Activated CD4-positive, alpha-beta memory T cell treated with anti-CD3 and anti-CD28 coated beads for 36 hours (primary cell): Measurements from ENCODE around the gene C1orf50. TPM values are rescaled to one million over a fixed set of nuclear protein-coding genes. Genes with fewer than 3 reads are reported as not detected.

Experiments used
- CTCF ChIA-PET: fragments of 350-600 bp; sonication (Branson Sonifier 250); formaldehyde crosslinking; loops from one replicate; lab custom pipeline; 2021; ENCODE audit warnings: antibody characterized with exemption, inconsistent platforms; lab: Charles Lee
- POLR2A ChIA-PET: fragments of 350-600 bp; sonication (Branson Sonifier 250); formaldehyde crosslinking; loops from one replicate; lab custom pipeline; 2021; ENCODE audit warnings: antibody characterized with exemption; lab: Charles Lee
- DNase-seq: peaks from one replicate; pipeline ENCODE4 v3.0.0-alpha.2; 2020
- H3K27ac Mint-ChIP-seq: one replicate; pipeline ENCODE4 v1.8.0; 2021; ENCODE audit warnings: mixed read lengths
- H3K27me3 Mint-ChIP-seq: one replicate; pipeline ENCODE4 v1.8.0; 2021; ENCODE audit warnings: mixed read lengths
- H3K36me3 Mint-ChIP-seq: one replicate; pipeline ENCODE4 v1.8.0; 2021; ENCODE audit warnings: mixed read lengths
- H3K4me1 Mint-ChIP-seq: one replicate; pipeline ENCODE4 v1.8.0; 2021; ENCODE audit warnings: low read depth, mixed read lengths
- H3K4me3 Mint-ChIP-seq: one replicate; pipeline ENCODE4 v1.8.0; 2021; ENCODE audit warnings: mild to moderate bottlenecking, mixed read lengths
- H3K9me3 Mint-ChIP-seq: one replicate; pipeline ENCODE4 v1.8.0; 2021; ENCODE audit warnings: mixed read lengths
- intact Hi-C: fragments of 100-400 bp; cut with micrococcal nuclease; formaldehyde crosslinking; loops from one replicate; pipeline ENCODE4 v1.15.1; 2023
- total RNA-seq, 2 experiments: library from RNA; stranded (reverse); gene quantifications; one replicate each; pipeline ENCODE4 v1.2.3, GENCODE V29; 2021

The C1orf50 gene
- total RNA-seq, 2 experiments from 2014 or later: 5.6 to 7.6 TPM

- Mint-ChIP-seq H3K27ac (no peak overlapping the region), H3K4me1 (peaks cover 7% of the 10 kb centered on the region), H3K9me3 (no peaks in the 10 kb centered on the region), H3K36me3 (no peaks in the 10 kb centered on the region), H3K27me3 (no peaks in the 10 kb centered on the region), H3K4me3 (no peak overlapping the region)
- ChIA-PET CTCF (interaction anchor here (0.5 kb wide), 1 partner anchor 236 kb away, joined by 3 read pairs; no protein-coding TSS in a partner anchor), POLR2A (no interaction called here)
- no peak for DNase-seq
- intact Hi-C loops: loop anchor here (10.0 kb wide), 2 partner anchors 390 to 590 kb away; no protein-coding TSS in a partner anchor
These were observed 32.6 kb upstream of the C1orf50 start for GRCh38 chr1:42734201-42735035.

DNA sequence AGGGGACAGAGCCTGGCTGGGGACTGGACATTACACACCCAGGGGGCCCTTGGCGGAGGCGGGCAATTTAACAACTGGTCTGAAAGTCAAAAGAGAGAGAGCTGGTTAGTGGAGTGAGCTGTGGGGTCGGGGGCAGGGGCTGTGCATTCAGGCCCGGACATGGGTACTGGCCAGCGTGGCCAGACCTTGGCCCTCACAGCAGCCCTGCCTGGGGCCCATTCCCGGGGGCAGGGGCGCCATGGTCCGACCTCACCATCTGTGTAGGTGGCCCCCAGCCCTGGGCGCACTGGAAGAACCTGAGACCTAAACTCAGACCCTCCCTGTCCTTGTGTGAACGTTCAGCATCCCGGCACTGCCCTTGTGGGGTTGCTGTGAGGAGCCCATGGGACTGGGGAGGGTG is 32.0 kb upstream of the C1orf50 start:
- Mint-ChIP-seq H3K27ac (no peak overlapping the region), H3K4me1 (peaks cover 7% of the 10 kb centered on the region), H3K4me3 (no peak overlapping the region), H3K36me3 (no peaks in the 10 kb centered on the region), H3K9me3 (no peaks in the 10 kb centered on the region), H3K27me3 (no peaks in the 10 kb centered on the region)
- ChIA-PET POLR2A (no interaction called here), CTCF (no interaction called here)
- intact Hi-C loops: loop anchor here (10.0 kb wide), 2 partner anchors 390 to 590 kb away; no protein-coding TSS in a partner anchor
- DNase-seq: no peak

DNA sequence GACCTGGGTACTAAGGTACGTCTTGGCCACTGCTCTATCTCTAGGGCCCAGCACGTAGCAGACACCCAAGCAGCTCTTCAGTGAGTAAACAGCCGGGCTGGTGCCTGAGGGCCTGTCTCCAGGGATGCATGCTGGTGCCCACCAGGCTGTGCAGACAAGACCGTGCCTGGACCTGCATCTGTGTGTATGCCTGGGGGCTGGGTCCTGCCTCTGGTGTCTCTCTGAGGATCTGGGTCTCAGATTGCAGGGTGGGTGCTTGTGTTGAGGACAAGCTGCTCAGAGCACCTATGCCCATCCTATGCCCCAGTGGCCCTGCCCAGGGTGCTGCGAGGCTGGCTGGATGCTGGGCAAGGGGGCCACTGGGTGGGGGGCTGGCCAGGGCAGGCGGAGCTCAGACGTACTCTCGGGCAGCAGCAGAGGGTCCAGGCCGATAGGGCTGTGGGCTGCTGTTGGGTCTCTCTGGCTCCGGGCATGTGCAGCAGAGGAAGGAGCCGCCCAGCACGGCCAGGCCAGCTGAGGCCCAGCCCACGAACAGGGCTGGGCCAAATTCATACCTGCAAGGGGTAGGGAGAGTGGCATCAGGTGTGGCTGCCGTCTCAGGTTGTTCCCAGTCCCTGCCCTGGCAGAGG is 31.5 kb upstream of the C1orf50 start:
- CTCF ChIA-PET: interaction anchor here (0.6 kb wide), 1 partner anchor 11 kb away, joined by 3 read pairs; no protein-coding TSS in a partner anchor
- intact Hi-C loops: loop anchor here (10.0 kb wide), 2 partner anchors 391 to 591 kb away; no protein-coding TSS in a partner anchor
- no peak for DNase-seq
- H3K4me1 Mint-ChIP-seq: peaks cover 7% of the 10 kb centered on the region
- no peaks in the 10 kb centered on the region for H3K36me3 Mint-ChIP-seq
- POLR2A ChIA-PET: no interaction called here
- H3K4me3 Mint-ChIP-seq: no peak overlapping the region
- no peak overlapping the region for H3K27ac Mint-ChIP-seq
- H3K9me3 Mint-ChIP-seq: no peaks in the 10 kb centered on the region
- no peaks in the 10 kb centered on the region for H3K27me3 Mint-ChIP-seq

- no peaks in the 10 kb centered on the region for H3K36me3 Mint-ChIP-seq
- H3K4me1 Mint-ChIP-seq: peaks cover 5% of the 10 kb centered on the region
- H3K9me3 Mint-ChIP-seq: no peaks in the 10 kb centered on the region
- H3K27ac Mint-ChIP-seq: no peak overlapping the region
- DNase-seq: peak; percentile 17
- H3K4me3 Mint-ChIP-seq: no peak overlapping the region
- ChIA-PET POLR2A (no interaction called here), CTCF (interaction anchor here (0.6 to 1.9 kb wide), 2 partner anchors 10 to 11 kb away, joined by 3 to 5 read pairs; no protein-coding TSS in a partner anchor)
- no peaks in the 10 kb centered on the region for H3K27me3 Mint-ChIP-seq
- intact Hi-C loops: loop anchor here (10.0 kb wide), 2 partner anchors 391 to 591 kb away; no protein-coding TSS in a partner anchor
These were observed 30.9 kb upstream of the C1orf50 start for GRCh38 chr1:42736152-42736551.

DNA sequence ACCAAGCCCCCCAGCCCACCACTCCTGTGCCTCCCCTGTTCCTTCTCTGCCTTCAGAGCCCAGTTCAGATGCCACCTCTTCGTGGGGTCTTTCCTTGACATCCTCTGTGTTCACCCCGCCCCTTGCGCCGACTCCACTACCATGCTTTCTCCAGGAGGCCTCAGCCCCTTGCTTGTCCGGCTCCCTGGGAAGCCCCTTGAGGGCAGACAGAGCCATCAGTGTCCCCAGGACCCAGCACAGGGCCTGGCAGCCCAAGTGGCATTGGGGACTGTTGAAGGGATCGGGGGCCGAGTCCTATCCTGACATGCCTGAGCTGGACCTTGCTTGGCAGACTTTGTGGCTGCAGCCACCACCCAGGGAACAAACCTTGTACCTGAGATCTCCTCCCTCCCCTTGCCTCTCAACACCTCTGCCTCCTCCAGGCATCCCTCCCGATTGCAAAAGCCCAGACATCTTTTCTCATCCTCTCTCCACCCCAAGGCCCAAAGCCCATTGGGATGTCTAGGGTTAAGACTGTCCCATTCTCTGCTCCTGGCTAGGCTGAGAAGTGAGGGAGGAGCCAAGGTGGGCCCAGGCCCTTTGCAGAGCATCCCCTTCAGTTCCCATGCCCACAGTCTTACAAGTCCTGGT is 30.4 kb upstream of the C1orf50 start:
- no peaks in the 10 kb centered on the region for H3K27me3 Mint-ChIP-seq
- H3K9me3 Mint-ChIP-seq: no peaks in the 10 kb centered on the region
- DNase-seq: no peak
- no peaks in the 10 kb centered on the region for H3K36me3 Mint-ChIP-seq
- H3K27ac Mint-ChIP-seq: no peak overlapping the region
- CTCF ChIA-PET: interaction anchor here (1.2 to 1.9 kb wide), 2 partner anchors 10 to 159 kb away, joined by 3 to 5 read pairs; no protein-coding TSS in a partner anchor
- POLR2A ChIA-PET: no interaction called here
- intact Hi-C loops: loop anchor here (10.0 kb wide), 2 partner anchors 392 to 592 kb away; no protein-coding TSS in a partner anchor
- peaks cover 5% of the 10 kb centered on the region for H3K4me1 Mint-ChIP-seq
- H3K4me3 Mint-ChIP-seq: no peak overlapping the region

- no peaks in the 10 kb centered on the region for H3K36me3 Mint-ChIP-seq
- POLR2A ChIA-PET: no interaction called here
- no peak overlapping the region for H3K27ac Mint-ChIP-seq
- no peaks in the 10 kb centered on the region for H3K9me3 Mint-ChIP-seq
- DNase-seq: no peak
- no peaks in the 10 kb centered on the region for H3K27me3 Mint-ChIP-seq
- CTCF ChIA-PET: interaction anchor here (1.2 to 1.9 kb wide), 2 partner anchors 9 to 159 kb away, joined by 3 to 5 read pairs; no protein-coding TSS in a partner anchor
- H3K4me1 Mint-ChIP-seq: peaks cover 5% of the 10 kb centered on the region
- intact Hi-C loops: loop anchor here (10.0 kb wide), 2 partner anchors 392 to 592 kb away; no protein-coding TSS in a partner anchor
- H3K4me3 Mint-ChIP-seq: no peak overlapping the region
These were observed 29.8 kb upstream of the C1orf50 start for GRCh38 chr1:42737257-42737656.

DNA sequence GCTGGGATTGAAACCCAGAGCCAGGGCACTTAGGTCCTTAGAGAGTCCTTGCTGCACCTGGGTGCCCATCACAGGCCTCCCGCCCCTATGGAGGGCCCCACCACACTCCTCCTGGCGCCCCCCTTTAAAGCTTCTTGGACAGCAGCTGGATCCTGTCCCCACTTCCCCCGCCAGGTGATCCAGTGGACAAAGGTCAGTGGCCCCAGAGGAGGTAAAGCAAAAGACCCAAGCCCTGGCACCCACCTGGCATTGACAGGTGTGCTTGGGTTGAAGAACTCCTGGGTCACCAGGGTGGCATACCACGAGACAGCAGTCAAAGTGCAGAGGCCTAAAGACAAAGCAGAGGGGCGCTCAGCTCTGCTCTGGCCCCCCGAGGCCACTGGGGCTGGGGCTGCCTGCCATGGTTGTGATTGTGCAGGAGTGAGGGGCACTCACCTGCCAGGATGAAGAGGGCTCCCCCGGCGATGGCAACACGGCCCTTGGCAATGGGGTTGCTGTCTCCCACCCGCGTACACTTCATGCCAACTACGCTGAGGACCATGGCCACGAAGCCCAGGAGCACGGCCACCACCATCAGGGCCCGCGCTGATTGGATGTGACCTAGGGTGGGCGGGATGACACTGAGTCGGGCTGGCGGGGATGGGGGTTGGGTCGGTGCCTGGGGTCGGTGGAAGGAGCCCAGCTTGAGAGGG is 28.9 kb upstream of the C1orf50 start:
- ChIA-PET POLR2A (no interaction called here), CTCF (interaction anchor here (1.2 to 1.9 kb wide), 2 partner anchors 8 to 160 kb away, joined by 3 to 5 read pairs; no protein-coding TSS in a partner anchor)
- intact Hi-C loops: loop anchor here (10.0 kb wide), 2 partner anchors 393 to 593 kb away; no protein-coding TSS in a partner anchor

DNA sequence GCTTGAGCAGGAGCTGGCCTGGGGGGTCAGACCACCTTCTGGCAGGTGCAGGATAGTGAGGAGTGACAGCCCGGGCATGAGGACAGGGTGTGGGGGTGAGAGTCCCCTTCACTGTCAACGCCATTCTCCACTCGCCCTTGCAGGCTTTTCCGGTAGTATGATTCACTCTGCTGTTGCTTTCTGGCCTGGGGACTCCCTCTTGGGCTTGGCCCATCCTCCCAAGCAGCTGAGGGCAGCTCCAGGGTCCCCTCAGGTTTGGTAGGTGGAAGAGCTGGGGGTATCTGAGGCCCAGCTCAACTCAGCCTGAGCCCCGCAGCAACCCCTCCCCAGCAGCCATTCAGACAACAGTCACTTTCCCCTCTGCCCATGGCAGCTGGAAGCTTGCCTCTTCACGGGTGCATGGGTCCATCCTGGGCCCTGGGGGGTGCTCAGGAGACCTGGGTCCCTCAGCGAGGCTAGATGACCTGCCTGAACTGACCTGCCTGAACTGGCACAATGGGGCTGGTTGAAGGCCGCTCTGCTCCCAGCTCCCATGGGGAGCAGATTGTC is 28.3 kb upstream of the C1orf50 start:
- Mint-ChIP-seq H3K27me3 (no peaks in the 10 kb centered on the region), H3K9me3 (no peaks in the 10 kb centered on the region), H3K4me1 (peaks cover 5% of the 10 kb centered on the region), H3K4me3 (no peak overlapping the region), H3K27ac (no peak overlapping the region), H3K36me3 (no peaks in the 10 kb centered on the region)
- intact Hi-C loops: loop anchor here (10.0 kb wide), 2 partner anchors 394 to 594 kb away; no protein-coding TSS in a partner anchor
- ChIA-PET CTCF (no interaction called here), POLR2A (no interaction called here)
- DNase-seq: no peak

More for the DNA sequence above, 28.9 kb upstream of the C1orf50 start:
- Mint-ChIP-seq H3K9me3 (no peaks in the 10 kb centered on the region), H3K27ac (no peak overlapping the region), H3K27me3 (no peaks in the 10 kb centered on the region), H3K4me1 (peaks cover 5% of the 10 kb centered on the region), H3K4me3 (no peak overlapping the region), H3K36me3 (no peaks in the 10 kb centered on the region)
- DNase-seq: no peak

- no peak for DNase-seq
- no peak within 1 kb of the TSS for H3K4me3 Mint-ChIP-seq
- POLR2A ChIA-PET: no interaction called here
- H3K9me3 Mint-ChIP-seq: no peaks in the 10 kb centered on the region
- H3K36me3 Mint-ChIP-seq: no peaks in the 10 kb centered on the region
- intact Hi-C loops: loop anchor here (10.0 kb wide), 2 partner anchors 395 to 595 kb away; no protein-coding TSS in a partner anchor
- CTCF ChIA-PET: interaction anchor here (0.6 kb wide), 1 partner anchor 9 kb away, joined by 3 read pairs; no protein-coding TSS in a partner anchor
- peaks cover 5% of the 10 kb centered on the region for H3K4me1 Mint-ChIP-seq
- H3K27ac Mint-ChIP-seq: no peak within 1 kb of the TSS
- no peaks in the 10 kb centered on the region for H3K27me3 Mint-ChIP-seq
These were observed 27.0 kb upstream of the C1orf50 start, which contains the start of gene CLDN19 for GRCh38 chr1:42739753-42740700. Gene CLDN19 (minus strand): TSS chr1:42740236. CDS start chr1:42740063, 173 bp downstream.
